ENCODE results near the gene RGS9.
"Not testable (repeated sequence)": the region's sequence is repeated elsewhere in the genome, so short reads cannot be mapped to it uniquely, and the experiment has no call there.

The RGS9 gene

DNA sequence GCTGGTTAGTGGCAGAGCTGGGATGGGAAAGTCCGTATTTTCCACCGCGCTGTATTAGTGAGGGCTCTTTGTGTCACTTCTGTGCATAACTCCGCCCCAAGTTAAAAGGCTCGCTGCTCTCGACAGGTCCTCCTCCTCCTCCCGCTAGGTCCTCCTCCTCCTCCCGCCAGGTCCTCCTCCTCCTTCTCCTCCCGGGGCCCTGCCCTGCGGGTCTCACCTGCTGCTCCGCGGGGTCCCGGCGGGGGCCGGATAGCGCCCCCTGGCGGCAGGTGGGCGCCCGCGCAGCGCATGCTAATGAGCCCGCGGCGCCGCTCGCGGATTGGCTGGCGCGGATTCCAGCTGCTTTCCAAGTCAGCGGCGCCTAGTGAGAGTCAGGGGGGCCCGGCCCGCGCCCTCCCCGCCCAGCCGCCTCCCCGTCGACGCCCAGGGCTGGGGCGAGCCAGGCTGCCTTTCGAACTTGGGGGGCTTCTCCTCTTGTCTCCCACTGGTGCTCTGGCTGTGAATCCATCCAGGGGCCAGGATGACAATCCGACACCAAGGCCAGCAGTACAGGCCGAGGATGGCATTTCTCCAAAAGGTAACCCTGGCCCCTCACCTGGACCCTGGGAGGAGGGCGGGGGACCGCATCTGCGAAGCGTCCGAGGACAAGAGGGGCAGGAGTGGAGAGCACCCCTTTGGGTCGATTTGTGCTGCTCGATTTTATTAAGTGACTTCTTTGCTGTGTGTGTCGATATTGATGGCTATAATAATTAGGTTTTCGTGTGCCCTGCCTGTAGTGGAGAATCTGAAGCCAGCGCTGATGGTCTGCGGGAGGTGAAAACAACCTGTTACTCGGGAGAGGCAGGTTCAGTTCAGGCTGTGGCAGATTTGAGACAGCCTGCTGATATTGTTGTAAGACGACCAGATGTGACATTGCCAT, at the start of gene RGS9:
Gene RGS9 (plus strand): TSS at position 350 of the 919 bp plus-strand sequence. CDS start 171 bp downstream, at position 521.
- DNase-seq, result peak; percentile 56

- DNase-seq, result no peak
Measured at GRCh38 chr17:65088621-65089360, 48.4 kb upstream of the RGS9 start.

GRCh38 chr17:65092262-65092661, 44.9 kb upstream of the RGS9 start:
- DNase-seq, result no peak

- DNase-seq, result not testable (repeated sequence)
Measured at GRCh38 chr17:65092721-65093356, 44.3 kb upstream of the RGS9 start.

GRCh38 chr17:65093930-65094329, 43.2 kb upstream of the RGS9 start:
- DNase-seq, result no peak

- DNase-seq, result no peak
Measured at GRCh38 chr17:65095465-65095864, 41.7 kb upstream of the RGS9 start.

DNA sequence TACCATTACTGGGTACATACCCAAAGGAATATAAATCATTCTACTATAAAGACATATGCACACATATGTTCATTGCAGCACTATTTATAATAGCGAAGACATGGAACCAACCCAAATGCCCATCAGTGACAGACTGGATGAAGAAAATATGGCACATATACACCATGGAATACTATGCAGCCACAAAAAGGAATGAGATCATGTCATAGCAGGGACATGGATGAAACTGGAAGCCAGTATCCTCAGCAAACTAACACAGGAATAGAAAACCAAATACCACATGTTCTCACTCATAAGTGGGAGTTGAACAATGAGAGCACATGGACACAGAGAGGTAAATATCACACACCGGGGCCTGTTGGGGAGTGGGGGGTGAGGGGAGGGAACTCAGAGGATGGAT, 40.8 kb upstream of the RGS9 start:
- DNase-seq, result not testable (repeated sequence)

DNA sequence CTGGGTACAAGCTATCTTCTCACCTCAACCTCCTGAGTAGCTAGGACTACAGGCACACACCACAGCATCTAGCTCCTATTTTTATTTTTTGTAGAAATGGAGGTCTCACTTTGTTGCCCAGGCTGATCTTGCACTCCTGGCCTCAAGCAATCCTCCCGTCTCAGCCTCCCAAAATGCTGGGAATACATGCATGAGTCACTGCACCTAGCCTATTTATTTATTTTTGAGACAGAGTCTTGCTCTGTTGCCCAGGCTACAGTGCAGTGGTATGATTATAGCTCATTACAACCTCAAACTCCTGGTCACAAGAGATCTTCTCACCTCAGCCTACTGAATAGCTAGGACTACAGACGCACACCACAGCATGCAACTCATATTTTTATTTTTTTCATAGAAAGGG, 40.1 kb upstream of the RGS9 start:
- no peak for DNase-seq

- no peak for DNase-seq
Measured at GRCh38 chr17:65099475-65099874, 37.7 kb upstream of the RGS9 start.

- DNase-seq, result no peak
Measured at GRCh38 chr17:65099941-65100315, 37.2 kb upstream of the RGS9 start.

DNA sequence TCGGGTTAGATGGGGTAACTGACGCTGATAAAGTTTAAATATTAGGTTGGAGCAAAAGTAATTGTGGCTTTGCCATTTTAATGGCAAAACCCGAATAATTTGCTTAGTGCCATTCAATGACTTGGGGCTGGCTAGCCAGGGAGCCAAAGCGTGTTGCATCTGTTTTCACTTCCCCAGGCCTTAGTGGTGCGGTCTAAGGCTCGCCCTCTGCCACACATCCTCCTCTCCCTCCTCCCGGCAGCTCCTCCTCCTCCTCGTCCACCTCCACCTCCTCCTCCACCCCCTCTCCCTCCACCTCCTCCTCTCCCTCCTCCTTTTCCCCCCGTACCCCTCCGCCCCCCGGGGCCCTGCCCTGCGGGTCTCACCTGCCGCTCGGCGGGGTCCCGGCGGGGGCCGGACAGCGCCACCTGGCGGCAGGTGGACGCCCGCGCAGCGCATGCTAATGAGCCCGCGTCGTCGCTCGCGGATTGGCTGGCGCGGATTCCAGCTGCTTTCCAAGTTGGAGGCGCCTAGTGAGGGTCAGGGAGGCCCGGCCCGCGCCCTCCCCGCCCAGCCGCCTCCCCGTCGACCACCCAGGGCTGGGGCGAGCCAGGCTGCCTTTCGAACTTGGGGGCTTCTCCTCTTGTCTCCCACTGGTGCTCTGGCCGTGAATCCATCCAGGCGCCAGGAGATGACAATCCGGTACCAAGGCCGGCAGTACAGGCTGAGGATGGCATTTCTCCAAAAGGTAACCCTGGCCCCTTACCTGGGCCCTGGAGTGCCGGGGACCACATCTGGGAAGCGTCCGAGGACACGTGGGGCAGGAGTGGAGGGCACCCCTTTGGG, 36.6 kb upstream of the RGS9 start:
- peak; percentile 40 for DNase-seq

- DNase-seq, result no peak
Measured at GRCh38 chr17:65101371-65101770, 35.8 kb upstream of the RGS9 start.

DNA sequence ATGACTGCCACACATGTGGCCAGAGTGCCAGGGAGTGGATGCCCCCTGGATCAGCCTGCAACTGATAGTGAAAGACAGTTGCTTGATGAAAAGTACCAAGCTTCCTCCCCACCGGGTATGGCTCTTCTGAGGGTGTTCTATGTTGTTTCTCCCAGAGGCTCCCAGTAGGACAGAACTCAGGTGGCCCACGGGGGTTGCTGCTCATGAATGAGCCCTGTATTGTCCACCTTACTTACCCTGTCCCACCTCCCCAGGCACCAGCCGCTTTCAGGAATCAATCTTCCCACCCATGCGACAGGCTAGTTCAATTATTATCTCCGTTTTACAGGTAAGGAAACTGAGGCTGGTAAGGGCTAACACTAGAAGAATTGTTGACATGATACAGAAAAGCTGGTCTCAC, 34.9 kb upstream of the RGS9 start:
- no peak for DNase-seq

DNA sequence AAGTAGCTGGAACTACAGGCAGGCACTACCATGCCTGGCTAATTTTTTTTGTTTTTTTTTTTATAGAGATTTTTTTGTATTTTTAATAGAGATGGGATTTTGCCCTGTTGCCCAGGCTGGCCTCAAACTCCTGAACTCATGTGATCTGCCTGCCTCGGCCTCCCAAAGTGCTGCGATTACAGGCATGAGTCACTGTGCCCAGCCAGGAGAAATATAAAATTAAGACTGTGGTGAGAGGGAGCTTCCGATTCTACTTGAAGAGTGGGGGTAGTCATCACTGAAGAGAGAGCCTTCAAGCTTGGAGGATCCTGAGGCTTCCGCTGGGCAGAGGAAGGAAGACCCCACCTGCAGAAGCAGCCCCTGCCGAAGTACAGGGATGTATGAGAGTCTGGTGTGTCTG, 34.4 kb upstream of the RGS9 start:
- DNase-seq, result no peak

DNA sequence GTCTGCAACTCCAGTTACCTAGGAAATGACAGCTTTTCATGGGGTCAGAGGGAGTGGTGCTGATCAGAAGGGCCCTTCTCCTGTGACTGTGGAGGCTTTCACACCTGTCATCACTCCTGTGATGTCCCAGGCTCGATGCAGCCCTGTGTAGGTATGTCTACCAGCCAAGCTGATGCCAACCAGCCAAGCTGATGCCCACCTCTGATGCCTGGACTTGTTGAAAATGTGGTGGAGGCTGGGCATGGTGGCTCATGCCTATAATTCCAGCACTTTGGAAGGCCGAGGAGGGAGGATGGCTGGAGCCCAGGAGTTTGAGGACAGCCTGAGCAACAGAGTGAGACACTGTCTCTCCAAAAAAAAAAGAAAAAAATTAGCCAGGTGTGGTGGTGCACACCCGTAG, 33.7 kb upstream of the RGS9 start:
- DNase-seq, result no peak

DNA sequence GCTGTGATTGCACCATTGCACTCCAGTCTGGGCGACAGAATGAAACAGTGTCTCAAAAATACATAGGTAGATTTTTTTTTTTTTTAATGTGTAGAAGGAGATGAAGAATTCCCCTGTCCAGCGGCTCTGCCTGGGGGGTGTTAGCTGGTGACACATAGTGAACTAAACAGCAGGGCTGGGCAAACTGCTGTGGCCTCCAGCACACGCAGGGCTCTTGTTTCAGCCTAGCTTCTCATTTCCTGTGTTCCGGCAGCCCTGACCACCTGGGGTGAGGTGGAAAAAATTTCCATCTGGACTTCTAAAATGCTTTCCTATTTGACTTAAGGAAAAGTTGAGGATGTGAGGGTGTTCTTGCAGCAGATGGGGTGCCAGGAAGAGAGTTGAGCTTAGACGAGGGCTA, 33.3 kb upstream of the RGS9 start:
- DNase-seq, result no peak

- no peak for DNase-seq
Measured at GRCh38 chr17:65104541-65104940, 32.6 kb upstream of the RGS9 start.

DNA sequence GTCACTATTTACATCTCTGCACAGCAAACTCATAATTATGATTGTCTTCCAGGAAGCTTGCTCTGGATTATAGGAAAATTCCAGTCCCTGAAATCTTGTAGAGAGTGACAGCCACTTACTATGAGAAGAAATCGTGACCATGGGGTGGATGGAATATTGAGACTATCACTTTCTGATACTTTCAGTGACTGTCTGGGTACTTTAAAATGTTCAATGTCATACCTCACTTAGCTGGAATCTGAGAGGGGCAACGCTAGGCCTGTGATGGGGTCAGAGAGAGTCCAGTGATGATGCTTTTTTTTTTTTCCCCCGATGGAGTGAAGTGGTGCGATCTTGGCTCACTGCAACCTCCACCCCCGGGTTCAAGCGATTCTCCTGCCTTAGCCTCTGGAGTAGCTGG, 32.2 kb upstream of the RGS9 start:
- no peak for DNase-seq

- no peak for DNase-seq
Measured at GRCh38 chr17:65108152-65108551, 29.0 kb upstream of the RGS9 start.

DNA sequence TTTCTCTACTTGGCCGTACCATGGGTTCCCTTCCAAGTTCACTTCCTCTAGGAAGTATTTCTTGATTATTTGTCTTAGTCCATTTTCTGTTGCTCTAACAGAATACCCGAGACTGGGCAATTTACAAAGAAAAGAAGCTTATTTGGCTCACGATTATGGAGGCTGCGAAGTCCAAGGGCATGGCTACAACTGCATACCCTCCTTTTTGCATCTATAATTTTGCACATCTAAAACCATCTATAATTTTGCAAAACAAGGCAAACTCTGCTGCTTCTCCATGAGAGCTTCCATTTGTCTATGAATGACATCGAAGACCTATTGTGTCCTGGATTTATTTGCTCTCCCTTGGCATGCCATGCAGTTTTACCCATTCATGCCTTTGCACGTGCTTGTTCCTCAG, 27.6 kb upstream of the RGS9 start:
- DNase-seq, result no peak

- no peak for DNase-seq
Measured at GRCh38 chr17:65109990-65110680, 27.0 kb upstream of the RGS9 start.

GRCh38 chr17:65115839-65116238, 21.3 kb upstream of the RGS9 start:
- no peak for DNase-seq

Data from NCI-H1048 (cell line).